GM12873 (cell line): ENCODE measurements around the gene DOP1B.

ENCODE experiments used
- TF ChIP-seq, protein P1 (sequence below): IDR thresholded peaks from 2 replicates; pipeline ENCODE4 v1.5.1; 2012; ENCODE audit warnings: low read depth, mild to moderate bottlenecking, moderate library complexity, low read length, control low read depth; ENCODE audit not compliant: insufficient read depth; ENCODE audit errors: missing control alignments

The DOP1B gene

DNA sequence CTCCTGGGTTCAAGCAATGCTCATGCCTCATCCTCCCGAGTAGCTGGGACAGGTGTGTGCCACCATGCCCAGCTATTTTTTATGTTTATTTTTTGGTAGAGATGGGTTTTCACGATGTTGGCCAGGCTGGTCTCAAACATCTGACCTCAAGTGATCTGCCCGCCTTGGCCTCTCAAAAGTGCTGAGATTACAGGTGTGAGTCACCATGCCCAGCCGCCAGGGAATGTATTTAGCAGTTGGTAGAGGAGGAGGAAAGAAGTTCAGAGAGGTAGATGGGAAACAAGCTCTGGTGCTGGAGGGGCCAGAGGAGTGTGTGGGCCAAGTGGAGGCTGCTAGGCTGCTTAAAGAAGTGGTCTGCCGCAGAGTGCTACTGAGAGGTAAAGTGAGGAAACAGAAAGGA lies 6.0 kb downstream of the DOP1B start:
- TF ChIP-seq, protein P1, sequence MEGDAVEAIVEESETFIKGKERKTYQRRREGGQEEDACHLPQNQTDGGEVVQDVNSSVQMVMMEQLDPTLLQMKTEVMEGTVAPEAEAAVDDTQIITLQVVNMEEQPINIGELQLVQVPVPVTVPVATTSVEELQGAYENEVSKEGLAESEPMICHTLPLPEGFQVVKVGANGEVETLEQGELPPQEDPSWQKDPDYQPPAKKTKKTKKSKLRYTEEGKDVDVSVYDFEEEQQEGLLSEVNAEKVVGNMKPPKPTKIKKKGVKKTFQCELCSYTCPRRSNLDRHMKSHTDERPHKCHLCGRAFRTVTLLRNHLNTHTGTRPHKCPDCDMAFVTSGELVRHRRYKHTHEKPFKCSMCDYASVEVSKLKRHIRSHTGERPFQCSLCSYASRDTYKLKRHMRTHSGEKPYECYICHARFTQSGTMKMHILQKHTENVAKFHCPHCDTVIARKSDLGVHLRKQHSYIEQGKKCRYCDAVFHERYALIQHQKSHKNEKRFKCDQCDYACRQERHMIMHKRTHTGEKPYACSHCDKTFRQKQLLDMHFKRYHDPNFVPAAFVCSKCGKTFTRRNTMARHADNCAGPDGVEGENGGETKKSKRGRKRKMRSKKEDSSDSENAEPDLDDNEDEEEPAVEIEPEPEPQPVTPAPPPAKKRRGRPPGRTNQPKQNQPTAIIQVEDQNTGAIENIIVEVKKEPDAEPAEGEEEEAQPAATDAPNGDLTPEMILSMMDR: no peak

DNA sequence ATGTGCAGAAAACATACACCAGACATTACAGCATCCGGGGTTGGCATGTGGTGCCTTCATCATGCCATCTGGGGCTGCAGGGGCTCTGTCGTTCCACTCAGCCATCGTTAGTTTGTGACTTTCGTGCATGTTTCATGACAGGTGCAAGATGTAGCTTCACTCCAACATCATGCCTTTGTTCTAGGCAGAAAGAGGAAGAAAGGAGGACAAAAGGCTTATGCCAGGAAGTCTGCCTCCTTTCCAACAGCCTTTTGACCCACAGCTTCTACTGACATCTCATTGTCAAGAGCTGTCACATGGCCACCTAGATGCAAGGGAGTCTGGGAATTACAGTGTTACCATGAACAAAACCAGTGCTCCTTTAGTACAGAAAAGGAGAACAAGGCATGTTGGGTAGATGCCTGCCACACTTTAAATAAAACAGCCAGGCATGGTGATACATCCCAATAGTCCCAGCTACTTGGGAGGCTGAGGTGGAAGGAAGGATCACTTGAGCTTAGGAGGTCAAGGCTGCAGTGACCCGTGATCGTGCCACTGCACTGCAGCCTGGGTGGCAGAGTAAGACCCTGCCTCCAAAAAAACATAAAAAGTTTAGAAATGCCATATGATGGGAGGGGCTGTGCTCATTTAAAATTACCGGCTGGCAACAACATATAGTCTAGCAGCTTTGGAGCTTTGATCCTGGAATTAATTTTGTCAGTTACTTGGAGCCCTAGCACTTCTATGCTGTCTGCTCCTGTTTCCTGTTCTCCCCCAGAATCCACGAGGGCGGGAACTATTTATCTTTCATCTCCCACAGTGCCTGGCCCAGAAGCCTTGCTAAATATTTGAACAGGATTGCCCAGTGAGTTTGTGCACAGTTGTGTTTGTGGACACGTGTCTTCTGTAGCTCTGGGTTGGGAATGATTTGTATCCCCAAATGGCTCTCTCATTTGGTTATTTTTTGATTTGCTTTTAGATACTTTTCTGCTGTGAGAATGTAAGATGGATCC lies 7.4 kb downstream of the DOP1B start:
- TF ChIP-seq, protein P1: no peak

DNA sequence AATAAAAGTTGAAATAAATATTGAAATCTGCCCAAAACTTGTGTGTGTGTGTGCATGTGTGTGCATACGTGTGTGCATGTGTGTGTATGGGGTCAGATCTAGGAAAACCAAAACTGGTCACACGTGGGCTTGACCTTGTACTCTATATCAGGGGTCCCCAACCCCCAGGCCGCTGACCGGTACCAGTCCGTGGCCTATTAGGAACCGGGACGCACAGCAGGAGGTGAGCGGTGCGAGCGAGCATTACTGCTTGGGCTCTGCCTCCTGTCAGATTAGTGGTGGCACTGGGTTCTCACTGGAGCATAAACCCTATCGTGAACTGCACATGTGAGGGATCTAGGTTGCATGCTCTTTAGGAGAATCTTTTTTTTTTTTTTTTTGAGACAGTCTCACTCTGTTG lies 8.7 kb downstream of the DOP1B start:
- TF ChIP-seq, protein P1: no peak

DNA sequence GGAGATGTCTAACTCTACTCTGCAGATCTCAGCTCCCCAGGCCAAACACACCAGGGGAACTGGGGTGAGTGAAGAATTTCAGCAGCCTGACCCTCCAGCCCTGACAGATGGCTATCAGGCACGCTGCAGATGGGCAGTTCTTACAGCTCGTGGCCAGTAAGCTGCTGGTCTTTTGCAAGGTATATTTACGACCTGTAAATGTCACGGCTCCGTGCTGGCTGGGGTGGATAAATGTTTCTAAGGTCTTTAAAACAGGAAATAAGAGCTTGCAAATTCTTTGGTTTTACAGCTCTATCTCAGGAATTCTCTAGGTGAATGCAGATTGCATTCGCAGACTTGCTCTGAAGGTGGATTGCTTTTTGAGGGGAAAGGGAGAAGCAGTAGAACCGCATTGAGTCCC lies 10.1 kb downstream of the DOP1B start:
- TF ChIP-seq, protein P1: no peak

DNA sequence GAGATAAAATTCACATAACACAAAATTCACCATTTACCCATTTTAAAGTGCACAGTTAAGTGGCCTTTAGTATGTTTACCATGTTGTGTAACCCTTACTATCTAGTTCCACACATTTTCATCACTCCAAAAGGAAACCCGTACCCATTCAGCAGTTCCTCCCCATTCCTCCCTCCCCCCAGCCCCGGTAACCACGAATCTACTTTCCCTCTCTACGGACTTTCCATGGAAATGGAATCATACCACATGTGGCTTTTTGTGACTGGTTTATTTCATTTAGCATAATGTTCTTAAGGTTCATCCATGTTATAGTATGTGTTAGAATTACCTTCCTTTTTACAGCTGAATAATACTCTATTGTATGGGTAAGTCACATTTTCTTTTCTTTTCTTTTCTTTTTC lies 10.9 kb downstream of the DOP1B start:
- TF ChIP-seq, protein P1: no peak

DNA sequence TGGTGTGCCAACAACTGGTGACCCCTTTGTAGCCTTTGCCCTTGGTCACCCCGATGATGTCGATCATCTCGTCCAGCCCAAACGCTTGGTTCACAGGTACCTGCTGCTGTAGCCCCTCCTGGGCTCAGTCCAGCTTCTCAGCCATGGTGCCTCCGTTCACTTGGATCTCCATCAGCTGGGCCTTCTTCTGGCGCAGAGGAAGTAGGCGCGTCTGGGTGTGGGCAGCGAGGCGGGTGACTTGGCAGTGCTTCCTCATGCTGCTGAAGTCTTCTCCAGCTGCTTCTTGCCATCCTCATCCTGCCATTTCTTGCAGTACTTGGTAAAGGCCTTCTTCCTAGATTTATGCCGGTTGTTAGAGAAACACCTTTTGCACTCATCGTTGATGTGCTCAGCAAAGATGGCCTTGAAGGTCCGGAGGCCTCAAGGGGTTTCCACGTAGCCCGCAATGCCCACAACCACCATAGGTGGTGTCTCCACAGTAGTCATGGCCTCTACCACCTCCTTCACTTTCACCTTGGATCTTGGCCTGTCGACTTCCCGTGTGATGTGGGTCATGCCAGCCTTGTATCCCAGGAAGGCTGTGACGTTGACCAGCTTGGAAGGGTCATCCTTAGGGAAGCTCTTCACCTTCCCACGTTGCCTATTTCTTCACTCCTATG lies 13.0 kb downstream of the DOP1B start:
- TF ChIP-seq, protein P1: peak; percentile 46

DNA sequence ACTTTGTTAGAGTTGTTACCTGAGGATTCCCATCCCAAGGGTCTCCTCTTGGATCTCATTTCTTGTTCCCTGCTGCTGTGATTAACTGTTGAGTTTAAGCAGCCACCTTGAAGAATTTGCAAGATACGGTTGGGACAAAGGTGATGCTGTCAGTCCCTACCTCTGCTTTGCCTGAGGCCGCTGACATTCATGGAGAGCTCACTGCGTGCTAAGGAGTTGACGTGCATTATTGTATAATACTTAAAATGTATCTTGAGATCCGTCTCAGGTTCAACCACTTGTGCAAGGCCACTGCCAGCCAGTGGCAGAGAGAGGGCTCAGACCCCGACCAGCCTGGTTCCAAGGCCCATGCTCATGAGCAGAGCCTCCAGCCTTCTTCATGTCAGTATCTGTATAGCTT lies 14.2 kb downstream of the DOP1B start:
- TF ChIP-seq, protein P1: no peak
